Measurements from ENCODE around the gene HAVCR1.

DNA sequence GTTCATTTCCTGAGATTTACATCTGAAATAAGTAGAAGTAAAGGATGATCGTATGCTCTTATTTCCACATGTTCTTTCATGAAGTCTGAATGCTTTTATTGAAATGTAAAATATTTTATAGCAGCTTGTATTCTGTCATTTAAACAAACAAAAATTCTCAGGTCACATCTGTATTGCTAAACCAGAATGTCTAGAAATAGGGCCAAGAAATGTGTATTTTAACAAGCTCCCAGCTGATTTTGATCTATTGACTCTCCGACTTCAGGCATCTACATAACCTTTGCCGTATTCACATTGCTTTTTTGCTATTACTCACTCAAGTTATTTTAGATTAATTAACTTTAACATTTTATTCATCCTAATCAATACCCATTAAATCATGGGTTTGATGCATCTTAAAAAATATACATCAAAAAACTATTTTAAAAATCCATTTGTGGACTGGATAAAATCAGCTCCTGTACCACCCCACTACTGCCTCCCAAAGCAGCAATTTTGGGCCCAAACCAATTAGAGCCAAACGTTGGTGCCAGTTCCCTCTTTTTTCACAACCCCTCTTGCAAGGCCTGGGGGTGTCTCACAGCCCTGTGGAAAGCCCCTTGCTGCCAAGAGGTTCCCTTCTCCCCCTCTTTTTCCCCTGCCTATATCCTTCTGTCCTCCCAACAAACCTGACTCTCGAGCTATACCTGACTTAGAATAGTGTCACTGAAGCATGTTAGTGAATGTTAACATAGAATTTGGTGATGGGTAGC is 34.5 kb downstream of the HAVCR1 start:
- TF ChIP-seq SUZ12 (IDR thresholded peaks at IDR 0.05; ENCODE audit: extremely low read depth, insufficient read depth, insufficient read length) (no peak), ZNF274 (IDR thresholded peaks at IDR 0.05; ENCODE audit: low read depth, low read length) (no peak)

All from NT2/D1 (cell line).